Epidermal melanocyte (primary cell): Measurements from ENCODE around the gene PCSK1.
"Not testable (repeated sequence)": the region's sequence is repeated elsewhere in the genome, so short reads cannot be mapped to it uniquely, and the experiment has no call there.

Experiments
- DNase-seq: peaks from one replicate; pipeline ENCODE4 v3.0.0; 2011; ENCODE audit warnings: low spot score; ENCODE audit not compliant: insufficient read length

PCSK1 gene

GRCh38 chr5:96373381-96373733 is 59.7 kb downstream of the PCSK1 start:
- no peak for DNase-seq

DNA sequence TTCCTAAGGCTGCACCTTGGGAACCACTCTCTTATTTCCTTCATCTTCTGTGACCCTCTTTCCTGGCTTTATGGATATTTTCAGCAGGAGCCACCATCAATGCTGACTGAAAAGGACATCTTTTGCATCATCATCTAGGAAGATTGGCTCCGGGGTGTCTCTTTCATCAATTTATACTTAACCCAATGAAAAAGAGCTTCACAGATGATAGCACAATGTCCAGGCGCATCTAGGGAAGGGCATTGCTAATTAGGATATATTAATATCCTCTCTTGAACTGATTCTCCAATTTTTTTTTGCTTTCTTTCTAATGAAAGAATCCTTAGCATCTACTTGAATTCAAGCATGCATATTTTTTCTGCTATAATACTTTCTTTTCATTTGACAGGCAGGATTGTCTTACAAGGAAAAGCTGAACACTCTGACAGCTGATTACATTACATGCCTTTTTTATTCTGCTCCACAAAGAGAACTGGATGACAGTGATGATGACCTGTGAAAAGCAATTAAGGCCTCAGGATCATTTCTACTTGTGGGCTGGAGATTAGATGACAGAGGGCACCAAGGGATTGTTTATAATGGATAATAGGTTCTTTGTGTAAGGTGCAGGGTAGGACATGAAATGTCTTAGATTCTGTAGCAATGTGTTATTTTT is 60.2 kb downstream of the PCSK1 start:
- DNase-seq = no peak

DNA sequence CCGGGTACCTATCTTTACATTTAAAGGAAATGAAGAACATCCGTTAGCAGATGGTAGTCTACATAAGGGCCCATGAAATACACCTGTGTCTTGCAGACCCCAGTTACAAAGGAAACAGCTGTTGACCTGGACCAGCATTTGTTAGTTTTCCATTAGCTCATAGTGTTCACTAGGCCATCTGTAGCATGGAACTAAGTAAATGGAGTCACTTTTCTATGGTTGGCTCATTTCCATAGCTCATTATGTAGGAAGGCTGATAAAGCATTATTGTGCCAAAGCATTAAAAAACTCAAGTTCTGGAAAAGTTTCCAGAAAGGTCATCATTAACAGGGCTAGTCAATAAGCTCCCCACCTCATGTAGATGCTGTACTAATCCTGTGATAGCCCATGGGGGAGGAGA is 62.1 kb downstream of the PCSK1 start:
- no peak for DNase-seq

GRCh38 chr5:96367337-96367736 is 65.7 kb downstream of the PCSK1 start:
- not testable (repeated sequence) for DNase-seq

DNA sequence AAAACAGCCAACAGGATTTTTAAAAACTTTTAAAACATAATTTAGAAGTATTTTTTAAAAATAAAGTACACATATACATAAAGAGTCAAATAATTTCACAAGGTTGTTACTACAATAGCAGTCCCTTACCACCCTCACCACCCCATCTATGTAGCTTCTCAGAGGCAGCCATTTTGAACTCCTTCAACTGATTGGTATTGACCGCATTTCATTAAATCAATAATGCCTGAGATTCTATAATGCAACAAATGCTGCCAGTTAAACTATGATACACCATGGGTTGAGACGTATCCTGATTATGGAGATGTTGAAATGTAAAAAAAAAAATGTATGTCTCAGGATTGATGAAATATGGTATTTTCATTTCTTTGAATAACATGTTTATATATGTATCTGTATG is 78.8 kb downstream of the PCSK1 start:
- no peak for DNase-seq

GRCh38 chr5:96353220-96353619 is 79.8 kb downstream of the PCSK1 start:
- no peak for DNase-seq

GRCh38 chr5:96350678-96351077 is 82.4 kb downstream of the PCSK1 start:
- no peak for DNase-seq

GRCh38 chr5:96348536-96348935 is 84.5 kb downstream of the PCSK1 start:
- DNase-seq = no peak

GRCh38 chr5:96347502-96348292 is 85.4 kb downstream of the PCSK1 start:
- no peak for DNase-seq

DNA sequence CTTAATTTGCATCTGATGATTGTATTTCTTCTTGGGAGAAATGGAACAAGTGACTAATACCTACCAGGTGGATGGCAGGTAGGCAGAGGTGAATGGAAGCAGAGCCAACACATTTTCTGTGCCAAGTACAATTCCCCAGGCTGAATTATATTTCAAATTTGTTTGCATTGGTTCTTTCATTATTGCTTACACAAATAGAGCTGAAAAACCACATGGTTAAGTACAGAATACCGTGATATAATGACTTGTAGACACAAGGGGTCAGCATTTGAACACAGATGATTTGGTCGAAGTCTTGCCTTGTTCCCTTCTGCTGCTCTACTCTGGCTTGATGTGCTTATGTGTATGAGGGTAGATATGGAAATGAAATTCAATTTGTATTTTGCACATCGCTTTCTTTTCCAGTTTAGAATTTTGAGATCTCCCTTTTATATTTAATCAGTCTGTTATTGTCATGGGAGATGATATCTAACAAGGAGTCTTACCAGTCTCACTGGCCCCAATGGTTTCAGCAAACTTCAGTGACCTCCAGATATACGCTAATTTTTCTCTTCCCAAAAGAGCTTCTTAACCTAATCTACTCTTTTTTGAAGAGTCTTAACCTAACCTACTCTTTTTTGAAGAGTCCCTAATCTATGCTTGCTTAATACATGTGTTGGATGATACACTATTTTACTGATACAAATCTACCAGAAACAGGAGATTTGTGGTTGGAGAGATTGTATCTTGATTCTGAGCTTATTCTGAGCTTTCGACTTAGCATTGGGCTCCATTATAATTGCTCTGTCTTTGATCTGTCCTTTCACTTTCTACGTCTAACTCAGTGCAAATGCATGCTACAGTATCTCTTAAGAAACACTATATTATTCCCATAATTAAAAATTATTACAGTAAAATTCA is 88.1 kb downstream of the PCSK1 start:
- DNase-seq = peak; percentile 29

DNA sequence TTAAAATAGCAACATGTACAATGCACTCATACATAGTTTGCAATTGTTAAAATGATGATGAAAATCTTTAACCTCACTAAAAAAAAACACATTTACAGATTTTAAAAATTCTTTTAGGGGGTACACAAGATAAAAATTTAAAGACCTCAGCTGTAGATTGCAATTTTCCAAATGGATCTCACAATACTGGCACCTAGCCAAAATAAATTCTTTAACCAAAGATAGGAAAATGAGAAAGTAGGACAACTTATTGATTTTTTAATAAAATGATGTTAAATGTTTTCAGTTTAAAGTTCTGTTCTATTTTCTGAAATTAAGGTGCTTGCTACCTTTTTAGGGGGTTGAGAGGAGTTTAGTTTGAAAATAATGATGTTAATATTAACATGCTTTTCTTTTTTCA is 90.0 kb downstream of the PCSK1 start:
- no peak for DNase-seq

DNA sequence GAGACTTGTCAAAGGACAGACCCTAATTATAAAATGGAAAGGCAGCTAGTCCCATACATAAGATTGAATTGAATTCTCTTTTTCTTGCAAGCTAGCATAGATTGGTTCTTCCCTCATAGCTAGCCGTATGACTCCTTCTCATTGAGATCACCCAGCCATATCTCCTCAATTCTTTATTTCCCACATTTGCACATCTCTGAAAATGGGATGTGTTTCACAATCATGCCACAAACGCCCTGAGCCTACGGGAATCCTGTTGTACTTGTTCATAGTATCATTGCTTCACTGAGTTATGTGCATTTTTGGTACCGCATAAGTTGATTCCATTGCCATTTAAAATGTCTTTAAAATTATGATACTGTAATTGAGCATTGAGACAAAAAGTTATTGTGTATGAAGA is 90.5 kb downstream of the PCSK1 start:
- no peak for DNase-seq
